Measurements from ENCODE around the gene RTN4RL1. TPM values are rescaled to one million over a fixed set of nuclear protein-coding genes. Genes with fewer than 3 reads are reported as not detected.

Gene RTN4RL1
- total and polyA plus RNA-seq, 2 of the 4 experiments (the other 2 are of a cell fraction) = under 0.01 to 0.03 TPM

- Histone ChIP-seq H3K9ac (ENCODE audit: low read depth, low read length) (peak overlapping the region; percentile 55), H3K36me3 (ENCODE audit: control insufficient read depth, insufficient read depth, low read length) (peaks cover 6% of the 10 kb centered on the region), H3K14ac (replicated peaks; ENCODE audit: low read depth, low read length) (no peak overlapping the region), H3K9me3 (ENCODE audit: control insufficient read depth, insufficient read depth, low read length) (no peaks in the 10 kb centered on the region), H3K56ac (ENCODE audit: extremely low read depth, insufficient read depth, low read length) (no peak overlapping the region), H3K18ac (ENCODE audit: low read depth, low read length) (no peak overlapping the region), H3K27ac (ENCODE audit: insufficient read depth, low read length) (peak overlapping the region; percentile 37), H3K27me3 (ENCODE audit: control insufficient read depth, insufficient read depth, low read length) (peaks cover 10% of the 10 kb centered on the region), H4K5ac (ENCODE audit: low read depth, low read length) (no peak overlapping the region; the same call in 1 of the 2 replicates), H3K4ac (ENCODE audit: low read depth, low read length) (peak overlapping the region; percentile 66), H2BK15ac (ENCODE audit: low read depth, low read length) (no peak overlapping the region; the same call in 2 of the 3 replicates), H3K4me1 (ENCODE audit: control insufficient read depth, insufficient read depth, low read length) (peaks cover 17% of the 10 kb centered on the region), H3K9me1 (ENCODE audit: insufficient read depth, low read length) (peaks cover 16% of the 10 kb centered on the region), H4K8ac (ENCODE audit: low read depth in 2 of 2, low read length in 2 of 2) (peak overlapping the region in 1 of 2 experiments; percentile 51; a peak in 1 of 4 replicates), H2AFZ (replicated peaks; ENCODE audit: low read length, poor library complexity) (peak overlapping the region; percentile 67), H2BK120ac (ENCODE audit: low read depth, low read length) (no peak overlapping the region), H4K20me1 (ENCODE audit: insufficient read depth, low read length) (peaks cover 3% of the 10 kb centered on the region; the same call in 1 of the 2 replicates), H3K79me1 (ENCODE audit: low read depth in 1 of 2, low read length in 2 of 2) (peaks cover 17 to 44% of the 10 kb centered on the region in 2 experiments), H3K4me2 (ENCODE audit: low read depth, low read length) (peak overlapping the region; percentile 70), H4K91ac (ENCODE audit: insufficient read depth, low read depth, low read length) (peak overlapping the region; percentile 5; the same call in 1 of the 2 replicates), H2BK5ac (ENCODE audit: low read depth, low read length, poor library complexity, severe bottlenecking) (peak overlapping the region; percentile 40), H2AK9ac (replicated peaks; ENCODE audit: low read depth, low read length, poor library complexity) (peak overlapping the region; percentile 86), H3K4me3 (ENCODE audit: insufficient read depth, low read depth, low read length) (peak overlapping the region; percentile 68), H2BK20ac (ENCODE audit: low read depth, low read length) (no peak overlapping the region), H3K23ac (ENCODE audit: low read depth, low read length) (0 out of 2 replicates have a peak overlapping the region, but pooled peaks have one; percentile 2), H2AK5ac (ENCODE audit: low read depth, low read length) (peak overlapping the region; percentile 59)
- no CpG with 5 or more reads among the region's 10 CpGs for WGBS, 2 experiments (ENCODE audit: extremely low coverage in 2 of 2, insufficient read length in 1 of 2)
- DNase-seq (no peak), ATAC-seq (ENCODE audit: low read depth) (no peak)
- in situ Hi-C loops (cut with MboI; ENCODE audit: low sequenced_read_pairs) (loop anchor here (25.0 kb wide), 1 partner anchor 318 kb away; the partner anchor contains the start of genes TLCD2 and WDR81), dilution Hi-C loops (cut with HindIII; ENCODE audit: low sequenced_read_pairs, unreplicated experiment) (no loop called here), intact Hi-C loops (cut with micrococcal nuclease) (loop anchor here (1.0 to 5.0 kb wide), 2 partner anchors 148 to 453 kb away; no protein-coding TSS in a partner anchor)
- POLR2A ChIA-PET (ENCODE audit: unreplicated experiment) = no interaction called here
- CTCF ChIA-PET = interaction anchor here (1.0 kb wide), 1 partner anchor 122 kb away, joined by 4 read pairs; no protein-coding TSS in a partner anchor
- TF ChIP-seq CTCF (conservative IDR thresholded peaks at IDR 0.05; ENCODE audit: low read depth, low read length) = peak; percentile 66
- TF ChIP-seq RAD21 (IDR thresholded peaks at IDR 0.05; ENCODE audit: low read length) = peak; percentile 74
- no peak for TF ChIP-seq FOS (IDR thresholded peaks at IDR 0.05; ENCODE audit: low read depth, low read length)
- TF ChIP-seq ELK1 (IDR thresholded peaks at IDR 0.05; ENCODE audit: borderline replicate concordance, low read depth, low read length) = no peak
- no peak; the same call in none of the 2 replicates for TF ChIP-seq SMC3 (IDR thresholded peaks at IDR 0.05; ENCODE audit: low read depth, low read length)
- no TSS peak for BruUV-seq (replicated peaks)
These were observed 5.6 kb upstream of the RTN4RL1 start for GRCh38 chr17:2030779-2031163.
